Ovary (tissue), 3 donors: ENCODE results near the gene YIPF4.

Experiments used
- CTCF ChIP-seq, 3 donors: fragments of 450-650 bp in 2 of 3; fragments of 200-600 bp in 1 of 3; IDR thresholded peaks; one replicate each; pipeline versions ENCODE4 v1.5.1 to v1.8.0; 2016 to 2022; ENCODE audit warnings: antibody characterized with exemption in 3 of 3, mild to moderate bottlenecking in 1 of 3
- EP300 ChIP-seq: sonication (generic); formaldehyde crosslinking; IDR thresholded peaks from one replicate; pipeline ENCODE4 v1.6.1; 2017; ENCODE audit warnings: antibody characterized with exemption
- POLR2A ChIP-seq: fragments of 450-650 bp; IDR thresholded peaks from one replicate; pipeline ENCODE4 v1.6.1; 2017; ENCODE audit warnings: antibody characterized with exemption, mild to moderate bottlenecking, moderate library complexity
- donor health status: DM: no; HTN: no; CAD: no.

GRCh38 chr2:32262105-32262504 lies 15.6 kb upstream of the YIPF4 start:
- TF ChIP-seq CTCF (IDR thresholded peaks at IDR 0.05) (no peak), EP300 (no peak), POLR2A (no peak)
